ENCODE measurements around the gene ULK4. TPM values are rescaled to one million over a fixed set of nuclear protein-coding genes. Genes with fewer than 3 reads are reported as not detected.
A peak's percentile ranks its signal among the peaks of the same experiment; 100 is the strongest.
"Not testable (repeated sequence)": the region's sequence is repeated elsewhere in the genome, so short reads cannot be mapped to it uniquely, and the experiment has no call there.

Gene ULK4
- polyA plus RNA-seq, 1 of the 3 experiments (the other 2 are of a cell fraction), result 6.2 TPM

- DNase-seq, result no peak
- no peak for TF ChIP-seq RAD21 (IDR thresholded peaks at IDR 0.05; ENCODE audit: low read length)
- H3K27ac ChIP-seq (ENCODE audit: low read depth in 2 of 2, low read length in 1 of 2), result no peak overlapping the region
- no peak overlapping the region for H3K4me2 ChIP-seq
- WGBS (ENCODE audit: low lambda C conversion rate), result 90% methylated on average over 1 of the region's 1 CpG
- H4K20me1 ChIP-seq (ENCODE audit: insufficient read depth), result no peaks in the 10 kb centered on the region
- H3K4me1 ChIP-seq (ENCODE audit: control insufficient read depth in 1 of 2, insufficient read depth in 2 of 2, low read depth in 1 of 2, low read length in 1 of 2), result no peaks in the 10 kb centered on the region; a peak in 1 of 4 replicates
- no peaks in the 10 kb centered on the region for H3K27me3 ChIP-seq (ENCODE audit: insufficient read depth)
- H3K9me3 ChIP-seq, result no peaks in the 10 kb centered on the region
- no peak overlapping the region for H3K4me3 ChIP-seq (ENCODE audit: low read depth in 2 of 2, low read length in 1 of 2)
- H3K9me2 ChIP-seq, result no peaks in the 10 kb centered on the region
- ChIA-PET POLR2A (no interaction called here), CTCF (no interaction called here)
- H3K79me2 ChIP-seq (ENCODE audit: insufficient read depth), result no peaks in the 10 kb centered on the region
- no peak overlapping the region for H3K9ac ChIP-seq
- no peaks in the 10 kb centered on the region for H3K36me3 ChIP-seq (replicated peaks in 1 of 2; ENCODE audit: control insufficient read depth in 1 of 2, insufficient read depth in 2 of 2, low read length in 1 of 2)
- H3F3A ChIP-seq (replicated peaks; ENCODE audit: insufficient read depth), result no peaks in the 10 kb centered on the region
- H2AFZ ChIP-seq (ENCODE audit: low read depth), result no peak overlapping the region
Measured at GRCh38 chr3:41394896-41395295, 567.0 kb downstream of the ULK4 start.

- H3K9me2 ChIP-seq; H3K4me3 ChIP-seq (ENCODE audit: low read depth in 2 of 2, low read length in 1 of 2); H3K9ac ChIP-seq; H3K4me2 ChIP-seq; H3K79me2 ChIP-seq (ENCODE audit: insufficient read depth); H2AFZ ChIP-seq (ENCODE audit: low read depth); H3K9me3 ChIP-seq; H3K36me3 ChIP-seq (replicated peaks in 1 of 2; ENCODE audit: control insufficient read depth in 1 of 2, insufficient read depth in 2 of 2, low read length in 1 of 2); DNase-seq; CTCF ChIA-PET; H3F3A ChIP-seq (replicated peaks; ENCODE audit: insufficient read depth); H3K27me3 ChIP-seq (ENCODE audit: insufficient read depth); H4K20me1 ChIP-seq (ENCODE audit: insufficient read depth): not testable (repeated sequence)
- 71% methylated on average over 6 of the region's 11 CpGs for WGBS (ENCODE audit: low lambda C conversion rate)
- Histone ChIP-seq H3K27ac (ENCODE audit: low read depth in 2 of 2, low read length in 1 of 2) (peak overlapping the region in 1 of 2 experiments; percentile 73; a peak in 1 of 4 replicates), H3K4me1 (ENCODE audit: control insufficient read depth in 1 of 2, insufficient read depth in 2 of 2, low read depth in 1 of 2, low read length in 1 of 2) (peaks cover 0 to 16% of the 10 kb centered on the region in 2 experiments; a peak in 2 of 4 replicates)
- POLR2A ChIA-PET, result interaction anchor here (0.6 to 1.4 kb wide), 2 partner anchors 19 to 171 kb away, joined by 3 to 6 read pairs; partner anchors contain the start of gene CTNNB1
Measured at GRCh38 chr3:41370765-41371535, 591.0 kb downstream of the ULK4 start.

DNA sequence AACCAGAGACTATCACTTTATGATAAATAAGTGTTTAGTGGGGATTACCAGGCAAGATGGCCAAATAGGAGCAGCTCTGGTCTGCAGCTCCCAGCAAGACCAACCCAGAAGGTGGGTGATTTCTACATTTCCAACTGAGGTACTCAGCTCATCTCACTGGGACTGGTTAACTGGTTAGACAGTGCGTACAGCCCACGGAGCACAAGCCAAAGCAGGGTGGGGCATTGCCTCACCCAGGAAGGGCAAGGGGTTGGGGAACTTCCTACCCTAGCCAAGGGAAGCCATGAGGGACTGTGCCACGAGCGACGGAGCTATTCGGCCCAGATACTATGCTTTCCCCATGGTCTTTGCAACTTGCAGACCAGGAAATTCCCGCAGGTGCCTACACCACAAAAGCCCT, 591.6 kb downstream of the ULK4 start:
- H4K20me1 ChIP-seq (ENCODE audit: insufficient read depth), result no peaks in the 10 kb centered on the region
- 86% methylated on average over 5 of the region's 7 CpGs for WGBS (ENCODE audit: low lambda C conversion rate)
- CTCF ChIA-PET, result no interaction called here

More for the DNA sequence above, 591.6 kb downstream of the ULK4 start:
- no peaks in the 10 kb centered on the region for H3F3A ChIP-seq (replicated peaks; ENCODE audit: insufficient read depth)
- H3K9me3 ChIP-seq, result no peaks in the 10 kb centered on the region
- H3K79me2 ChIP-seq (ENCODE audit: insufficient read depth), result no peaks in the 10 kb centered on the region
- H3K27ac ChIP-seq (ENCODE audit: low read depth in 2 of 2, low read length in 1 of 2), result peak overlapping the region in 1 of 2 experiments; percentile 73; a peak in 2 of 4 replicates
- H3K4me3 ChIP-seq (ENCODE audit: low read depth in 2 of 2, low read length in 1 of 2), result no peak overlapping the region
- H2AFZ ChIP-seq (ENCODE audit: low read depth), result no peak overlapping the region
- POLR2A ChIA-PET, result interaction anchor here (1.4 kb wide), 1 partner anchor 171 kb away, joined by 6 read pairs; the partner anchor contains the start of gene CTNNB1
- no peaks in the 10 kb centered on the region for H3K9me2 ChIP-seq
- no peaks in the 10 kb centered on the region for H3K36me3 ChIP-seq (replicated peaks in 1 of 2; ENCODE audit: control insufficient read depth in 1 of 2, insufficient read depth in 2 of 2, low read length in 1 of 2)
- peaks cover 0 to 17% of the 10 kb centered on the region in 2 experiments; a peak in 2 of 4 replicates for H3K4me1 ChIP-seq (ENCODE audit: control insufficient read depth in 1 of 2, insufficient read depth in 2 of 2, low read depth in 1 of 2, low read length in 1 of 2)
- no peak for TF ChIP-seq EZH2phosphoT487 (IDR thresholded peaks at IDR 0.05; ENCODE audit: borderline replicate concordance, low read depth)
- TF ChIP-seq, protein P1, sequence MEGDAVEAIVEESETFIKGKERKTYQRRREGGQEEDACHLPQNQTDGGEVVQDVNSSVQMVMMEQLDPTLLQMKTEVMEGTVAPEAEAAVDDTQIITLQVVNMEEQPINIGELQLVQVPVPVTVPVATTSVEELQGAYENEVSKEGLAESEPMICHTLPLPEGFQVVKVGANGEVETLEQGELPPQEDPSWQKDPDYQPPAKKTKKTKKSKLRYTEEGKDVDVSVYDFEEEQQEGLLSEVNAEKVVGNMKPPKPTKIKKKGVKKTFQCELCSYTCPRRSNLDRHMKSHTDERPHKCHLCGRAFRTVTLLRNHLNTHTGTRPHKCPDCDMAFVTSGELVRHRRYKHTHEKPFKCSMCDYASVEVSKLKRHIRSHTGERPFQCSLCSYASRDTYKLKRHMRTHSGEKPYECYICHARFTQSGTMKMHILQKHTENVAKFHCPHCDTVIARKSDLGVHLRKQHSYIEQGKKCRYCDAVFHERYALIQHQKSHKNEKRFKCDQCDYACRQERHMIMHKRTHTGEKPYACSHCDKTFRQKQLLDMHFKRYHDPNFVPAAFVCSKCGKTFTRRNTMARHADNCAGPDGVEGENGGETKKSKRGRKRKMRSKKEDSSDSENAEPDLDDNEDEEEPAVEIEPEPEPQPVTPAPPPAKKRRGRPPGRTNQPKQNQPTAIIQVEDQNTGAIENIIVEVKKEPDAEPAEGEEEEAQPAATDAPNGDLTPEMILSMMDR (IDR thresholded peaks at IDR 0.05), result no peak
- TF ChIP-seq, protein P2, sequence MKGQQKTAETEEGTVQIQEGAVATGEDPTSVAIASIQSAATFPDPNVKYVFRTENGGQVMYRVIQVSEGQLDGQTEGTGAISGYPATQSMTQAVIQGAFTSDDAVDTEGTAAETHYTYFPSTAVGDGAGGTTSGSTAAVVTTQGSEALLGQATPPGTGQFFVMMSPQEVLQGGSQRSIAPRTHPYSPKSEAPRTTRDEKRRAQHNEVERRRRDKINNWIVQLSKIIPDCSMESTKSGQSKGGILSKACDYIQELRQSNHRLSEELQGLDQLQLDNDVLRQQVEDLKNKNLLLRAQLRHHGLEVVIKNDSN (IDR thresholded peaks at IDR 0.05; ENCODE audit: borderline replicate concordance, low read depth), result no peak
- no peak for TF ChIP-seq CHD2 (IDR thresholded peaks at IDR 0.05; ENCODE audit: low read length, partially characterized antibody)
- no peak for TF ChIP-seq TEAD4 (IDR thresholded peaks at IDR 0.05; ENCODE audit: borderline replicate concordance, insufficient read depth)
- TF ChIP-seq JUND (IDR thresholded peaks at IDR 0.05), result no peak
- TF ChIP-seq NRF1 (IDR thresholded peaks at IDR 0.05; ENCODE audit: low read depth, low read length), result no peak
- no peak for TF ChIP-seq MEF2A (IDR thresholded peaks at IDR 0.05; ENCODE audit: borderline replicate concordance, low read depth)
- no peak for TF ChIP-seq RFX5 (IDR thresholded peaks at IDR 0.05; ENCODE audit: low read length)
- TF ChIP-seq TAF1 (IDR thresholded peaks at IDR 0.05; ENCODE audit: borderline replicate concordance, low read depth, low read length), result no peak
- no peak for TF ChIP-seq USF2 (IDR thresholded peaks at IDR 0.05; ENCODE audit: borderline replicate concordance, low read depth, low read length)
- DNase-seq, result no peak
- H3K27me3 ChIP-seq (ENCODE audit: insufficient read depth), result no peaks in the 10 kb centered on the region
- H3K4me2 ChIP-seq, result no peak overlapping the region
- no peak overlapping the region for H3K9ac ChIP-seq
